ENCODE data around the gene OPA3. TPM values are rescaled to one million over a fixed set of nuclear protein-coding genes. Genes with fewer than 3 reads are reported as not detected.

The OPA3 gene
- total RNA-seq, 1 donor from 2014 or later = 10.5 TPM

- peak; percentile 80 for DNase-seq
- Mint-ChIP-seq H3K27ac (ENCODE audit: unreplicated experiment) (peak overlapping the region; percentile 44), H3K9me3 (ENCODE audit: unreplicated experiment) (peaks cover 9% of the 10 kb centered on the region), H3K4me1 (ENCODE audit: low read depth, unreplicated experiment) (peaks cover 12% of the 10 kb centered on the region), H3K36me3 (ENCODE audit: unreplicated experiment) (no peaks in the 10 kb centered on the region), H3K27me3 (ENCODE audit: unreplicated experiment) (peaks cover 17% of the 10 kb centered on the region), H3K4me3 (ENCODE audit: unreplicated experiment) (peak overlapping the region; percentile 85)
- TF ChIP-seq, protein P1, sequence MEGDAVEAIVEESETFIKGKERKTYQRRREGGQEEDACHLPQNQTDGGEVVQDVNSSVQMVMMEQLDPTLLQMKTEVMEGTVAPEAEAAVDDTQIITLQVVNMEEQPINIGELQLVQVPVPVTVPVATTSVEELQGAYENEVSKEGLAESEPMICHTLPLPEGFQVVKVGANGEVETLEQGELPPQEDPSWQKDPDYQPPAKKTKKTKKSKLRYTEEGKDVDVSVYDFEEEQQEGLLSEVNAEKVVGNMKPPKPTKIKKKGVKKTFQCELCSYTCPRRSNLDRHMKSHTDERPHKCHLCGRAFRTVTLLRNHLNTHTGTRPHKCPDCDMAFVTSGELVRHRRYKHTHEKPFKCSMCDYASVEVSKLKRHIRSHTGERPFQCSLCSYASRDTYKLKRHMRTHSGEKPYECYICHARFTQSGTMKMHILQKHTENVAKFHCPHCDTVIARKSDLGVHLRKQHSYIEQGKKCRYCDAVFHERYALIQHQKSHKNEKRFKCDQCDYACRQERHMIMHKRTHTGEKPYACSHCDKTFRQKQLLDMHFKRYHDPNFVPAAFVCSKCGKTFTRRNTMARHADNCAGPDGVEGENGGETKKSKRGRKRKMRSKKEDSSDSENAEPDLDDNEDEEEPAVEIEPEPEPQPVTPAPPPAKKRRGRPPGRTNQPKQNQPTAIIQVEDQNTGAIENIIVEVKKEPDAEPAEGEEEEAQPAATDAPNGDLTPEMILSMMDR (IDR thresholded peaks at IDR 0.05; ENCODE audit: partially characterized antibody, unreplicated experiment) = no peak
These were observed 85.1 kb downstream of the OPA3 start for GRCh38 chr19:45499196-45500180.

DNA sequence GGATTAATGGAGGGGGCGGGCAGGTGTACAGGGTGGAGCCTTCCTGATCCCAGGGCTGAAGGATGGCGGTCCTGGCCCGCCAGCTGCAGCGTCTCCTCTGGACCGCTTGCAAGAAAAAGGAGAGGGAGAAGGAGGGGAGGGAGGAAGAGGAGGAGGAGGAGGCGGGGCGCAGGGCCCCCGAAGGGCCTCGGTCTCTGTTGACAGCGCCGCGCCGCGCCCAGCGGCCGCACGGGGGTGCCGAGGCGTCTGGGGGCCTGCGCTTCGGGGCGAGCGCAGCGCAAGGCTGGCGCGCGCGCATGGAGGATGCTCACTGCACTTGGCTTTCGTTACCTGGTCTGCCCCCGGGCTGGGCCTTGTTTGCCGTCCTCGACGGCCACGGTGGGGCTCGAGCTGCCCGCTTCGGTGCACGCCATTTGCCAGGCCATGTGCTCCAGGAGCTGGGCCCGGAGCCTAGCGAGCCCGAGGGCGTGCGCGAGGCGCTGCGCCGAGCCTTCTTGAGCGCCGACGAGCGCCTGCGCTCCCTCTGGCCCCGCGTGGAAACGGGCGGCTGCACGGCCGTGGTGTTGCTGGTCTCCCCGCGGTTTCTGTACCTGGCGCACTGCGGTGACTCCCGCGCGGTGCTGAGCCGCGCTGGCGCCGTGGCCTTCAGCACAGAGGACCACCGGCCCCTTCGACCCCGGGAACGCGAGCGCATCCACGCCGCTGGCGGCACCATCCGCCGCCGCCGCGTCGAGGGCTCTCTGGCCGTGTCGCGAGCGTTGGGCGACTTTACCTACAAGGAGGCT lies 86.0 kb downstream of the OPA3 start, which contains the start of gene PPM1N:
Gene PPM1N (plus strand): TSS at position 33 of the 785 bp plus-strand sequence. CDS start 30 bp downstream, at position 63.
- H3K9me3 Mint-ChIP-seq (ENCODE audit: unreplicated experiment) = peaks cover 9% of the 10 kb centered on the region
- H3K4me1 Mint-ChIP-seq (ENCODE audit: low read depth, unreplicated experiment) = peaks cover 12% of the 10 kb centered on the region
- DNase-seq = peak; percentile 48
- peaks cover 17% of the 10 kb centered on the region for H3K27me3 Mint-ChIP-seq (ENCODE audit: unreplicated experiment)
- TF ChIP-seq, protein P1 (IDR thresholded peaks at IDR 0.05; ENCODE audit: partially characterized antibody, unreplicated experiment) = peak; percentile 15
- H3K4me3 Mint-ChIP-seq (ENCODE audit: unreplicated experiment) = peak within 1 kb of the TSS; percentile 88
- H3K27ac Mint-ChIP-seq (ENCODE audit: unreplicated experiment) = peak within 1 kb of the TSS; percentile 70
- no peaks in the 10 kb centered on the region for H3K36me3 Mint-ChIP-seq (ENCODE audit: unreplicated experiment)

- H3K36me3 Mint-ChIP-seq (ENCODE audit: unreplicated experiment) = no peaks in the 10 kb centered on the region
- H3K9me3 Mint-ChIP-seq (ENCODE audit: unreplicated experiment) = peaks cover 11% of the 10 kb centered on the region
- H3K4me1 Mint-ChIP-seq (ENCODE audit: low read depth, unreplicated experiment) = peaks cover 15% of the 10 kb centered on the region
- peaks cover 17% of the 10 kb centered on the region for H3K27me3 Mint-ChIP-seq (ENCODE audit: unreplicated experiment)
- H3K27ac Mint-ChIP-seq (ENCODE audit: unreplicated experiment) = peak overlapping the region; percentile 38
- TF ChIP-seq, protein P1 (IDR thresholded peaks at IDR 0.05; ENCODE audit: partially characterized antibody, unreplicated experiment) = no peak
- no peak for DNase-seq
- H3K4me3 Mint-ChIP-seq (ENCODE audit: unreplicated experiment) = peak overlapping the region; percentile 75
These were observed 86.8 kb downstream of the OPA3 start for GRCh38 chr19:45497791-45498190.

DNA sequence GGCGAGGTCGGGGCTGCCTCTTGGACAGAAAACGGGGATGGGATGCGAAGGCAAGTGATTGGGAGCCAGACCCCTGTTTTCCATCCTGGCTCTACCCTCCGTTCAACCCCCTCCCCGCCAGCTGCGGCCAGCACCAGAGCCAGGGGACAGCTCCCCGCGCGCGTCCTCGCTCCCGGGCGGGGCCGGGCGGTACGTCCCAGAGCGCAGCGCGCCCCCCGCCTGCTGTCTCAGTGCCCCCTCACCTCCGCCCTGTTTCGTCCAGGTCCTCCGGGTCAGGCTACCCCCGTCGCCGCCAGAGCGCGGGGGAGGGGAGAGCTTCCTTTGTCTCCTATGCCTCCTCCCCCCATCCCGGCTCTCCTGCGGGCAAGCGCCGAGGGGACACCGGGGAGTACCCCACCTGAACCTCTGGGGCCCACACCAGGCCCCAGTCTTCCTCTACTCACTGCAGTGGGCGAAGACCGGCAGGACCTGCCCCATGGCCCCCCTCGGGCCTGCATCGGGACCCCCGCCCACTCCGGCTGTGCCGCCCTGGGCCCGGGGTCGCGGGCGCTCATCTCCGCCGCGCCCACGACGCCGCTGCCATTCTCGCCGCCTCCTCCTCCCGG lies 88.2 kb downstream of the OPA3 start:
- peaks cover 13% of the 10 kb centered on the region for H3K9me3 Mint-ChIP-seq (ENCODE audit: unreplicated experiment)
- H3K27me3 Mint-ChIP-seq (ENCODE audit: unreplicated experiment) = peaks cover 19% of the 10 kb centered on the region
- H3K36me3 Mint-ChIP-seq (ENCODE audit: unreplicated experiment) = no peaks in the 10 kb centered on the region
- TF ChIP-seq, protein P1 (IDR thresholded peaks at IDR 0.05; ENCODE audit: partially characterized antibody, unreplicated experiment) = no peak
- H3K4me1 Mint-ChIP-seq (ENCODE audit: low read depth, unreplicated experiment) = peaks cover 22% of the 10 kb centered on the region
- peak; percentile 75 for DNase-seq
- H3K27ac Mint-ChIP-seq (ENCODE audit: unreplicated experiment) = peak overlapping the region; percentile 89
- peak overlapping the region; percentile 92 for H3K4me3 Mint-ChIP-seq (ENCODE audit: unreplicated experiment)
